GM19463 (cell line): ENCODE results near the gene TPRKB.
"Not testable (repeated sequence)": the region's sequence is repeated elsewhere in the genome, so short reads cannot be mapped to it uniquely, and the experiment has no call there.

Source experiments
- ATAC-seq: cut with Tn5 transposase; IDR thresholded peaks from one replicate; pipeline ENCODE4 v1.9.1; 2021; ENCODE audit warnings: mild to moderate bottlenecking, moderate library complexity; ENCODE audit not compliant: unreplicated experiment

The TPRKB gene

DNA sequence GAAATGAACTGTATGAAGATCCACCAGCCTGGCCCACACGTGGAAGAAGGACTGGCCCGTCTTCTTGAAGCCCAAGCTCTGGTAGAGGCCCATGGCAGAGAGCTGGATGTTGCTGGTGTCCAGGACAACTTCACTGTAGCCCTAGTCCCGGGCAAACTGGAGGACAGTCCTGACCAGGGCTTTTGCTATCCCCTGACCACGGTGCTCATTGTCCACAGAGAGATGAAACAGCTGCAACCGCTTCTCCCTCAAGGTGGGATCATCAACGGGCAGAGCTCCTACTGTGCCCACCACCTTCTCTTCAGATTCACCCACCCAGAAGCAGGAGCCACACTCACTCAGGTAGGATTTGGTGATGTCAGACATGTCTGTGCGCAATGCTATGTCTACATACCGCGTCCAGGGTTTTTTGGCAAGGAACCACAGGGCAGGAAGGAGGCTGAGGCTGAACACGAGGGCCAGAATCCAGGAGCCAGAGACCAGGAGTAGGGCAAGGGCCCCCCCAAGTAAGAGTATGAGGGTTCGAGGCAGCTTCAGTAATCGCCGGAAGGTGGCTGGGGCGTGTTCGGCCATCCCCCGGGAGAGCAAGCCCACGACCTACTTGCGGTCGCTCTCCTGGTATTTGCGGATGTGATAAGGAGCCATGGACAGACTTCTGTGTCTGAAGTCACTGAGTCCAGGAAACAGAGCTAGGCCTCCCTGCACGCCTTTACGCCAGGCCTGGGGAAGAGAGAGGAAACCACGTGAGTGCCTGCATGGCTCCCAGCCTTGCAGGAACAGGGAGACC lies 36.3 kb downstream of the TPRKB start:
- ATAC-seq = no peak

- no peak for ATAC-seq
These were observed 37.0 kb downstream of the TPRKB start for GRCh38 chr2:73700131-73700611.

GRCh38 chr2:73699437-73699836 lies 37.7 kb downstream of the TPRKB start:
- ATAC-seq = no peak

GRCh38 chr2:73698101-73698500 lies 39.0 kb downstream of the TPRKB start:
- no peak for ATAC-seq

- ATAC-seq = no peak
These were observed 39.5 kb downstream of the TPRKB start for GRCh38 chr2:73697606-73698005.

GRCh38 chr2:73696985-73697384 lies 40.2 kb downstream of the TPRKB start:
- not testable (repeated sequence) for ATAC-seq

DNA sequence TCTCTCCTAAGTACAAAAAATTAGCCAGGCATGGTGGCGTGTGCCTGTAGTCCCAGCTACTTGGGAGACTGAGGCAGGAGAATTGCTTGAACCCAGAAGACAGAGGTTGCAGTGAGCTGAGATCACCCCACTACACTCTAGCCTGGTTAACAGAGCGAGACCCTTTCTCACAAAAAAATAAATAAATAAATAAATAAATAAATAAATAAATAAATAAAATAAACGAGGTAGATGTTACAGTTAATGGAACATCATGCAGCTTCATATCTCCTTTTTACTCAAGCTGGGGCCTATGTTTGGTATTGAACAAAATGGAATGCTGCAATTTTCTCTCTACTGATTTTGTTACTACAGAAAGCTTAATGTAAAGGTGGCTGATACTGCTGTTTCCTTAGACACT lies 40.6 kb downstream of the TPRKB start:
- ATAC-seq = not testable (repeated sequence)

DNA sequence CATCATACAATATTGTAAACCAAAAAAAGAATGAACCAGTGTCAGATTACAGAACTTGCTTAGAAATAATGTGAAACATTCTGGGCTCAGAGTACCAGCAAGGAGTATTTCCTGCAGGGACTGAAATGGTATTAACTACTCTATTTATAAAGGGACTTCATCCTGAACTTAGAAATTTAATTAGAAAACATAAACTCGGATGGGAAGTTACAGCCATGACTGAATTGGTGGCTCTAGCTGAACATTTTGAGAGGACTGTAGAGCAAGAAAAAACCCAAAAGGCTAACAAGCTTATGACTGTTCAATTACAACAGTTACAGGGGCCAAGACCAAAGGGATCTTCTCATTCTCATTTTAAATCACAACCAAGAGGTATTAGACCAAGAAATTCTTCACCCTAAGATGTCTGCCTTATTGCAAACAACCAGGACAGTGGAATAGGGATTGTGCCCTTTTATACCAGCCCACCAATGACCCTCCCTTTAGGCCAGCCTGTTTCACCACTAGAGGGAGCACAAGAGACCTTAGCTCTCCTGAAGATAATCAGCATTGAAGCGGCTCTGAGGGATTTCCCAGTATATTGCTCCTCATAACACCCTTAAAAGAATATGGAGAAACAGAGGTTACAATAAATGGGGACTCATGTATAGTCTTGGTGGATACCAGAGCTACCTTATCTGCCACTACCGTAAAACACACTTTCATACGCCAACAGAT lies 46.6 kb downstream of the TPRKB start:
- not testable (repeated sequence) for ATAC-seq

DNA sequence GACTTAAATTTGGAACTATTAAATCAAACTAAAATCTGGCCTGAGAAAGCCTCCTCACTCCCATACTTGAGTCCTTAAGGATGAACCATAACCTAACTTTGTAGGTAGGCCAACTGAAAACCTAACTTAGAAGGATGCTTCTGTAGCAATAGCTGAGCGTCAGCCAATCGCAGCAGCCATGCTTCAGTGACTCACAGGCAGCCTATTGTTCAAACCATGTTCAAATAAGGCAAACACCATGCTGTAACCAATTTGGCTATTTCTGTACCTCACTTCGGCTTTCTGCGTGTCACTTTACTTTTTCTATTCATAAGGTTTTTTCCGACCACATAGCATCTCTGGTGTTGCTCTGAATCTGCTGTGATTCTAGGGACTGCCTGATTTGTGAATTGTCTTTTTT lies 48.7 kb downstream of the TPRKB start:
- not testable (repeated sequence) for ATAC-seq

- no peak for ATAC-seq
These were observed 51.2 kb downstream of the TPRKB start for GRCh38 chr2:73685764-73686438.

DNA sequence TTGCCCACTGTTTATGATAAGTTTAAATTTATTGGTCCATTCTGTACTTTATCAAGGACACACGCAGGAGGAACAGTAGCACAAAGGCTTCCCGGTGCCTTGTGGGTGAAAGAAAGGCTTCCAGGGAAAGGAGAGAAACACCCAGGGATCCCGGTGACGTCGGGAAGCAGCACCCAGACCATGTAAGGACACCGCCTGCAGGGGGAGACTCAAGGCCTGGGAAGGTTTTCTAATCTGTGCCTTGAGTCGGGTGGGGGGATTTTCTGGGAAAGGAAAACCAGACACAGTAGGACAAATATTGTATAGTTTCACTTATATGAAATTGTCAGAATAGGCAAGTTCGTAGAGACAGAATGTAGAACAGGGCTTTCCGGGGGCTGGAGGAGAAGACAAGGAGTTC lies 52.2 kb downstream of the TPRKB start:
- ATAC-seq = not testable (repeated sequence)

DNA sequence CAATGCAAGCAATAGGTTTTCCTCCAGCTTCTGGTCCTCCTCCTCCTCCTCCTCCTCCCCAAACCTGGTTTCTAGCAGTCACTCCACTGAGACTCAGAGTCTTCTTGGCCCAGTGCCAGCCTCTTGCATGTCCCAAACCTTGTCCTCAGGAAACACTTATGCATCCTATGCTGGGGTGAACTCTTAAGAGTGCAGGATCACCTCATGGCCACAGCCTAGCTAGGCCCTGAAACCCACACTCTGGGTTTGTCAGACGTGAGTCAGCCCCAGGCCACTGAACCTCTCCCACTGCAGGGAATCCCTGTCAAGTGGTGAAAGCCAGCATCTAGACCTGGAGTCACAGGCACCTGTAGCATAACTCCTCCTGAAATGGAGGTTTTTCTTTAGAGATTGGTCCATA lies 52.8 kb downstream of the TPRKB start:
- ATAC-seq = not testable (repeated sequence)

DNA sequence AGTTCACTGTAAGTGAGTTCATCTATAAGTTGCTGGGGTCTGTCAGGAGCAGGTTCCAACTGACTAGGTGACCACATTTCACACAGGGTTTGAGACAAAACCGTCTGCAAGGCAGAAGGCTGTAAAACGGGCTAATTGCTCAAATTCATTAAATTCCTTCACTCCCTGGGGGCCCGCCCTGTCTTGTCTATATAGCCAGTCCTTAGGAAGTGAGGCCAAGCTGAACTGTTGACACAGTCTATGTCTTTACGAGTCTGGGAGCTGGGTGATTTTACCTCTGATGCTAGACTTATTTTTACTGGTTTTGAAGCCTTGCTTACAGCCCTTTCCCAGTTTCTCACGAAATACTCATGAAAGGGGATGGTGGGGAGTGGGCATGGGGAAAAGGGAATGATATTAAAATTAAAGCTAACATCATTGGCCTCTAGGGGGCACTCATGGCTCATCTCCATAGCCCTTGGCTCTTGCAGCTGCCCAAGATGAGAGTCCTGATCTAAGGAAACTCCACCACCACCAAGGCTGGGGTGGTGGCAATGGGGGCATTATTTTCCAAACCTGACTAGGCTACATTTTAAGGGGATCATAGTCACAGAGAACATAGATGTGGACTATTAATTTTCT lies 57.1 kb downstream of the TPRKB start:
- ATAC-seq = not testable (repeated sequence)
